Activated CD4-positive, alpha-beta T cell treated with anti-CD3 and anti-CD28 coated beads for 36 hours (primary cell): ENCODE data around the gene NFKB2. TPM values are rescaled to one million over a fixed set of nuclear protein-coding genes. Genes with fewer than 3 reads are reported as not detected.
A peak's percentile ranks its signal among the peaks of the same experiment; 100 is the strongest.

Experiments used
- ATAC-seq: fragments of 200-7000 bp; cut with Tn5 transposase; one replicate; pipeline ENCODE4 v1.10.0; 2021; ENCODE audit warnings: mild to moderate bottlenecking, moderate library complexity
- CTCF ChIA-PET: fragments of 350-600 bp; sonication (Branson Sonifier 250); formaldehyde crosslinking; loops from one replicate; lab custom pipeline; 2021; ENCODE audit warnings: antibody characterized with exemption; lab: Charles Lee
- POLR2A ChIA-PET: fragments of 350-600 bp; sonication (Branson Sonifier 250); formaldehyde crosslinking; loops from one replicate; lab custom pipeline; 2021; ENCODE audit warnings: antibody characterized with exemption, inconsistent platforms; lab: Charles Lee
- DNase-seq: peaks from one replicate; pipeline ENCODE4 v3.0.0-alpha.2; 2020
- H3K27ac Mint-ChIP-seq: one replicate; pipeline ENCODE4 v1.8.0; 2021; ENCODE audit warnings: mixed read lengths
- H3K27me3 Mint-ChIP-seq: one replicate; pipeline ENCODE4 v1.8.0; 2021; ENCODE audit warnings: mixed read lengths
- H3K36me3 Mint-ChIP-seq: one replicate; pipeline ENCODE4 v1.8.0; 2021; ENCODE audit warnings: low read depth, mixed read lengths
- H3K4me1 Mint-ChIP-seq: one replicate; pipeline ENCODE4 v1.8.0; 2021; ENCODE audit warnings: mixed read lengths
- H3K4me3 Mint-ChIP-seq: one replicate; pipeline ENCODE4 v1.8.0; 2021; ENCODE audit warnings: mild to moderate bottlenecking, moderate library complexity, mixed read lengths
- H3K9me3 Mint-ChIP-seq: one replicate; pipeline ENCODE4 v1.8.0; 2021; ENCODE audit warnings: low read depth, mixed read lengths
- intact Hi-C, 2 experiments: fragments of 100-400 bp; cut with DNase I in 1 of 2; cut with micrococcal nuclease in 1 of 2; formaldehyde crosslinking; loops; one replicate each; pipeline versions ENCODE4 v1.14.2 to v1.15.1; 2022 to 2024; cut with DNase I, micrococcal nuclease
- total RNA-seq, 2 experiments: library from RNA; stranded (reverse); gene quantifications; one replicate each; pipeline ENCODE4 v1.2.3, GENCODE V29; 2021

The NFKB2 gene
- total RNA-seq, 2 experiments from 2014 or later = 228 to 238 TPM

- no peaks in the 10 kb centered on the region for H3K9me3 Mint-ChIP-seq
- ATAC-seq (peak; percentile 87), DNase-seq (peak; percentile 99)
- POLR2A ChIA-PET = interaction anchor here (0.8 to 2.7 kb wide), 13 partner anchors 9 to 242 kb away, joined by 3 to 11 read pairs (median 4); partner anchors contain the start of genes C10orf95, CUEDC2, GBF1 and NOLC1
- H3K4me1 Mint-ChIP-seq = peaks cover 41% of the 10 kb centered on the region
- intact Hi-C loops = loop anchor here (1.0 to 10.0 kb wide), 21 partner anchors 15 to 320 kb away; partner anchors contain the start of genes ACTR1A (in 2 of the 2), NOLC1 (in 2 of the 2), ARL3 (in 1 of the 2) and CUEDC2 (in 1 of the 2)
- H3K27ac Mint-ChIP-seq = peak overlapping the region; percentile 99
- CTCF ChIA-PET = interaction anchor here (0.5 to 7.6 kb wide), 24 partner anchors 9 to 243 kb away, joined by 3 to 67 read pairs (median 4); partner anchors contain the start of genes ACTR1A, C10orf95, CUEDC2 and FBXL15
- H3K36me3 Mint-ChIP-seq = peaks cover 41% of the 10 kb centered on the region
- peak overlapping the region; percentile 95 for H3K4me3 Mint-ChIP-seq
- no peaks in the 10 kb centered on the region for H3K27me3 Mint-ChIP-seq
These were observed 1.3 kb upstream of the NFKB2 start for GRCh38 chr10:102394079-102394800.

GRCh38 chr10:102394801-102395399, 605 bp upstream of the NFKB2 start:
- Mint-ChIP-seq H3K27me3 (no peaks in the 10 kb centered on the region), H3K9me3 (no peaks in the 10 kb centered on the region), H3K4me1 (peaks cover 46% of the 10 kb centered on the region), H3K27ac (peak overlapping the region; percentile 98), H3K4me3 (peak overlapping the region; percentile 95), H3K36me3 (peaks cover 47% of the 10 kb centered on the region)
- DNase-seq (peak; percentile 79), ATAC-seq (peak; percentile 23)
- ChIA-PET POLR2A (interaction anchor here (0.6 to 2.7 kb wide), 13 partner anchors 13 to 659 kb away, joined by 3 to 11 read pairs (median 5); partner anchors contain the start of genes C10orf95, CUEDC2, GBF1 and NOLC1), CTCF (interaction anchor here (0.5 to 7.6 kb wide), 15 partner anchors 9 to 565 kb away, joined by 3 to 67 read pairs (median 5); partner anchors contain the start of genes ACTR1A, C10orf95, CUEDC2 and ELOVL3)
- intact Hi-C loops = loop anchor here (1.0 to 10.0 kb wide), 26 partner anchors 14 to 563 kb away; partner anchors contain the start of genes ACTR1A (in 2 of the 2), CUEDC2 (in 2 of the 2), NOLC1 (in 2 of the 2) and ARL3 (in 1 of the 2)

- Mint-ChIP-seq H3K27me3 (no peaks in the 10 kb centered on the region), H3K4me3 (peak overlapping the region; percentile 95), H3K9me3 (no peaks in the 10 kb centered on the region), H3K27ac (peak overlapping the region; percentile 98), H3K4me1 (peaks cover 54% of the 10 kb centered on the region), H3K36me3 (peaks cover 59% of the 10 kb centered on the region)
- intact Hi-C loops = loop anchor here (5.0 to 10.0 kb wide), 4 partner anchors 36 to 564 kb away; partner anchors contain the start of genes CUEDC2 (in 1 of the 2) and TRIM8 (in 1 of the 2)
- DNase-seq (peak; percentile 46), ATAC-seq (no peak)
- CTCF ChIA-PET = interaction anchor here (0.7 to 7.6 kb wide), 6 partner anchors 11 to 466 kb away, joined by 3 to 67 read pairs (median 23); partner anchors contain the start of genes FBXL15 and PPRC1
- POLR2A ChIA-PET = interaction anchor here (1.1 kb wide), 1 partner anchor 54 kb away, joined by 3 read pairs; no protein-coding TSS in a partner anchor
These were observed 779 bp downstream of the NFKB2 start for GRCh38 chr10:102396317-102396650.

- no peak for ATAC-seq
These were observed 1.2 kb downstream of the NFKB2 start for GRCh38 chr10:102396730-102397151.

GRCh38 chr10:102397222-102398171, 2.0 kb downstream of the NFKB2 start:
- peaks cover 49% of the 10 kb centered on the region for H3K4me1 Mint-ChIP-seq
- ATAC-seq = no peak
- H3K9me3 Mint-ChIP-seq = no peaks in the 10 kb centered on the region
- H3K4me3 Mint-ChIP-seq = peak overlapping the region; percentile 95
- peak; percentile 36 for DNase-seq
- H3K36me3 Mint-ChIP-seq = peaks cover 62% of the 10 kb centered on the region
- ChIA-PET POLR2A (interaction anchor here (0.9 to 1.4 kb wide), 2 partner anchors 10 to 23 kb away, joined by 6 read pairs; partner anchors contain the start of gene FBXL15), CTCF (interaction anchor here (0.6 to 7.6 kb wide), 10 partner anchors 9 to 265 kb away, joined by 3 to 67 read pairs (median 8); partner anchors contain the start of genes FBXL15 and PPRC1)
- intact Hi-C loops = loop anchor here (5.0 to 10.0 kb wide), 4 partner anchors 35 to 565 kb away; partner anchors contain the start of genes CUEDC2 (in 1 of the 2) and TRIM8 (in 1 of the 2)
- H3K27me3 Mint-ChIP-seq = no peaks in the 10 kb centered on the region
- H3K27ac Mint-ChIP-seq = peak overlapping the region; percentile 98

More at GRCh38 chr10:102396730-102397151, 1.2 kb downstream of the NFKB2 start:
- no peak for DNase-seq
- intact Hi-C loops = loop anchor here (5.0 to 10.0 kb wide), 4 partner anchors 36 to 564 kb away; partner anchors contain the start of genes CUEDC2 (in 1 of the 2) and TRIM8 (in 1 of the 2)
- CTCF ChIA-PET = interaction anchor here (1.1 to 7.6 kb wide), 5 partner anchors 10 to 264 kb away, joined by 3 to 67 read pairs (median 16); partner anchors contain the start of genes FBXL15 and PPRC1
- Mint-ChIP-seq H3K27ac (peak overlapping the region; percentile 98), H3K4me3 (peak overlapping the region; percentile 95), H3K27me3 (no peaks in the 10 kb centered on the region), H3K4me1 (peaks cover 54% of the 10 kb centered on the region), H3K9me3 (no peaks in the 10 kb centered on the region), H3K36me3 (peaks cover 62% of the 10 kb centered on the region)
- POLR2A ChIA-PET = interaction anchor here (0.9 kb wide), 1 partner anchor 11 kb away, joined by 6 read pairs; no protein-coding TSS in a partner anchor

- Mint-ChIP-seq H3K4me3 (peak overlapping the region; percentile 95), H3K4me1 (peaks cover 42% of the 10 kb centered on the region), H3K27me3 (no peaks in the 10 kb centered on the region), H3K9me3 (no peaks in the 10 kb centered on the region), H3K27ac (peak overlapping the region; percentile 98), H3K36me3 (peaks cover 62% of the 10 kb centered on the region)
- ChIA-PET CTCF (interaction anchor here (0.6 to 7.6 kb wide), 20 partner anchors 9 to 1335 kb away, joined by 3 to 67 read pairs (median 6); partner anchors contain the start of genes C10orf95, FBXL15, SUFU and TRIM8), POLR2A (interaction anchor here (1.4 kb wide), 1 partner anchor 22 kb away, joined by 6 read pairs; the partner anchor contains the start of gene FBXL15)
- intact Hi-C loops = loop anchor here (1.0 to 10.0 kb wide), 9 partner anchors 11 to 566 kb away; partner anchors contain the start of genes CUEDC2 (in 2 of the 2) and TRIM8 (in 1 of the 2)
- ATAC-seq (no peak), DNase-seq (peak; percentile 18)
These were observed 2.9 kb downstream of the NFKB2 start for GRCh38 chr10:102398172-102399020.

GRCh38 chr10:102399217-102400021, 3.9 kb downstream of the NFKB2 start:
- intact Hi-C loops = loop anchor here (1.0 to 10.0 kb wide), 9 partner anchors 10 to 567 kb away; partner anchors contain the start of genes CUEDC2 (in 2 of the 2) and TRIM8 (in 1 of the 2)
- Mint-ChIP-seq H3K36me3 (peaks cover 65% of the 10 kb centered on the region), H3K27me3 (no peaks in the 10 kb centered on the region), H3K4me1 (peaks cover 41% of the 10 kb centered on the region), H3K4me3 (peak overlapping the region; percentile 95), H3K27ac (peak overlapping the region; percentile 98), H3K9me3 (no peaks in the 10 kb centered on the region)
- peak; percentile 60 for ATAC-seq
- peak; percentile 94 for DNase-seq
- CTCF ChIA-PET = interaction anchor here (0.5 to 7.6 kb wide), 28 partner anchors 8 to 1334 kb away, joined by 3 to 67 read pairs (median 4); partner anchors contain the start of genes C10orf95, FBXL15, SUFU and TRIM8
- POLR2A ChIA-PET = interaction anchor here (0.6 to 1.4 kb wide), 4 partner anchors 21 to 168 kb away, joined by 3 to 6 read pairs (median 4); partner anchors contain the start of genes CUEDC2 and FBXL15

- H3K4me3 Mint-ChIP-seq = peak overlapping the region; percentile 95
- DNase-seq = no peak
- POLR2A ChIA-PET = interaction anchor here (0.6 to 1.0 kb wide), 2 partner anchors 32 to 35 kb away, joined by 3 to 4 read pairs; partner anchors contain the start of gene CUEDC2
- no peaks in the 10 kb centered on the region for H3K9me3 Mint-ChIP-seq
- H3K4me1 Mint-ChIP-seq = peaks cover 41% of the 10 kb centered on the region
- H3K27me3 Mint-ChIP-seq = no peaks in the 10 kb centered on the region
- CTCF ChIA-PET = interaction anchor here (0.5 to 5.3 kb wide), 18 partner anchors 7 to 441 kb away, joined by 3 to 39 read pairs (median 6); partner anchors contain the start of genes C10orf95 and SUFU
- peak overlapping the region; percentile 98 for H3K27ac Mint-ChIP-seq
- intact Hi-C loops = no loop called here
- ATAC-seq = no peak
- H3K36me3 Mint-ChIP-seq = peaks cover 60% of the 10 kb centered on the region
These were observed 4.6 kb downstream of the NFKB2 start for GRCh38 chr10:102400076-102400475.
